Body of pancreas (tissue), 4 donors: ENCODE measurements around the gene SIDT1. TPM values are rescaled to one million over a fixed set of nuclear protein-coding genes. Genes with fewer than 3 reads are reported as not detected.
"Not testable (repeated sequence)": the region's sequence is repeated elsewhere in the genome, so short reads cannot be mapped to it uniquely, and the experiment has no call there.

Source experiments
- ATAC-seq: fragments of 150-250 bp; one replicate; pipeline ENCODE4 v1.9.1; 2016
- DNase-seq, 4 donors: peaks; one replicate each; pipeline ENCODE4 v3.0.0-alpha.2; 2019
- H3K27ac ChIP-seq, 4 donors: fragments of 200-600 bp; sonication (generic); 1 replicate in 3 of 4; 2 replicates in 1 of 4; pipeline versions ENCODE4 v1.5.1 to v1.6.1; 2016 to 2019; ENCODE audit warnings: mild to moderate bottlenecking in 1 of 4, mixed read lengths in 1 of 4, moderate library complexity in 1 of 4
- H3K27me3 ChIP-seq, 2 donors: fragments of 200-600 bp; sonication (generic); one replicate each; pipeline ENCODE4 v1.6.0; 2016; ENCODE audit warnings: mild to moderate bottlenecking in 1 of 2
- H3K36me3 ChIP-seq, 2 donors: fragments of 200-600 bp; sonication (generic); replicated peaks in 1 of 2; 2 replicates each; pipeline ENCODE4 v1.5.1; 2016; ENCODE audit warnings: low read depth in 2 of 2; ENCODE audit not compliant: insufficient read depth in 1 of 2
- H3K4me1 ChIP-seq: fragments of 200-600 bp; sonication (generic); one replicate; pipeline ENCODE4 v1.6.0; 2016
- H3K4me3 ChIP-seq, 2 donors: fragments of 200-600 bp; sonication (generic); 1 replicate in 1 of 2; 2 replicates in 1 of 2; pipeline ENCODE4 v1.5.1; 2016 to 2019
- H3K9me3 ChIP-seq, 3 donors: fragments of 200-600 bp; sonication (generic); 1 replicate in 2 of 3; 2 replicates in 1 of 3; pipeline ENCODE4 v1.5.1; 2016
- POLR2A ChIP-seq, 3 donors: fragments of 450-650 bp; IDR thresholded peaks; one replicate each; pipeline ENCODE4 v1.6.1; 2016; ENCODE audit warnings: antibody characterized with exemption in 3 of 3, mild to moderate bottlenecking in 2 of 3
- WGBS, 2 donors: methylation state at CpG; one replicate each; pipeline ENCODE4 v1.1.5; 2017; 5-methylcytosine and 5-hydroxymethylcytosine counted together
- intact Hi-C: fragments of 100-400 bp; cut with DNase I; formaldehyde crosslinking; loops from one replicate; pipeline ENCODE4 v1.15.1; 2023
- total RNA-seq, 2 donors: library from RNA; depleted of rRNA; stranded (reverse); fragments of >200 nt; gene quantifications; one replicate each; pipeline ENCODE4 v1.1.0, GENCODE V29; 2016
- TF ChIP-seq, protein P1 (sequence below), 7 experiments: fragments of 450-650 bp in 4 of 7; fragments of 200-600 bp in 3 of 7; sonication (generic) in 3 of 7; IDR thresholded peaks; one replicate each; pipeline ENCODE4 v1.5.1; 2016 to 2019; ENCODE audit warnings: antibody characterized with exemption in 7 of 7

SIDT1 gene
- total RNA-seq, 2 donors from 2014 or later = 1.6 to 8.8 TPM

DNA sequence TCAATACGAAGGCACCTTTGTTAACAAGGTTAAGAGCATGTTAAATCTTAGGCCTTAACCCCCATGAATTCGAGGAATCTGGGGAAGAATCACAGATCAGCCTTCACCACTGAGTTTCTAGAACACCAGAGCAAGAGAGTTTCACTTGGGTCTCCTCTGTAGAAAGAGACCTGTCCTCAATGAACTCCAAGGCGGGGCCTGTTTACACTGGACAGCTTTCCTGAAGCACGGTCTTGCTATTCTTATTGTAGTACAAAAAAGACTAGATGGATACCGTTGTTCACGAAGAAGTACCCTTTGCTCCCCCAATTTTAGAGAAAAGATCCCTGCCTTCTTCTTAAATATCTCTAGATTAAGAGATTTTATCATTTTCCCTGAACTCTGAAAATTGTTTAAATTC lies 99.2 kb downstream of the SIDT1 start:
- intact Hi-C loops = no loop called here
- Histone ChIP-seq H3K4me3 (no peak overlapping the region), H3K9me3 (no peaks in the 10 kb centered on the region), H3K4me1 (peaks cover 6% of the 10 kb centered on the region), H3K36me3 (no peaks in the 10 kb centered on the region), H3K27me3 (no peaks in the 10 kb centered on the region), H3K27ac (no peak overlapping the region)
- no peak for DNase-seq
- no peak for ATAC-seq
- no peak for TF ChIP-seq POLR2A (IDR thresholded peaks at IDR 0.05)
- TF ChIP-seq, protein P1, sequence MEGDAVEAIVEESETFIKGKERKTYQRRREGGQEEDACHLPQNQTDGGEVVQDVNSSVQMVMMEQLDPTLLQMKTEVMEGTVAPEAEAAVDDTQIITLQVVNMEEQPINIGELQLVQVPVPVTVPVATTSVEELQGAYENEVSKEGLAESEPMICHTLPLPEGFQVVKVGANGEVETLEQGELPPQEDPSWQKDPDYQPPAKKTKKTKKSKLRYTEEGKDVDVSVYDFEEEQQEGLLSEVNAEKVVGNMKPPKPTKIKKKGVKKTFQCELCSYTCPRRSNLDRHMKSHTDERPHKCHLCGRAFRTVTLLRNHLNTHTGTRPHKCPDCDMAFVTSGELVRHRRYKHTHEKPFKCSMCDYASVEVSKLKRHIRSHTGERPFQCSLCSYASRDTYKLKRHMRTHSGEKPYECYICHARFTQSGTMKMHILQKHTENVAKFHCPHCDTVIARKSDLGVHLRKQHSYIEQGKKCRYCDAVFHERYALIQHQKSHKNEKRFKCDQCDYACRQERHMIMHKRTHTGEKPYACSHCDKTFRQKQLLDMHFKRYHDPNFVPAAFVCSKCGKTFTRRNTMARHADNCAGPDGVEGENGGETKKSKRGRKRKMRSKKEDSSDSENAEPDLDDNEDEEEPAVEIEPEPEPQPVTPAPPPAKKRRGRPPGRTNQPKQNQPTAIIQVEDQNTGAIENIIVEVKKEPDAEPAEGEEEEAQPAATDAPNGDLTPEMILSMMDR (IDR thresholded peaks at IDR 0.05) = no peak
- WGBS, 2 donors = 79 to 82% methylated on average over 6 of the region's 6 CpGs

DNA sequence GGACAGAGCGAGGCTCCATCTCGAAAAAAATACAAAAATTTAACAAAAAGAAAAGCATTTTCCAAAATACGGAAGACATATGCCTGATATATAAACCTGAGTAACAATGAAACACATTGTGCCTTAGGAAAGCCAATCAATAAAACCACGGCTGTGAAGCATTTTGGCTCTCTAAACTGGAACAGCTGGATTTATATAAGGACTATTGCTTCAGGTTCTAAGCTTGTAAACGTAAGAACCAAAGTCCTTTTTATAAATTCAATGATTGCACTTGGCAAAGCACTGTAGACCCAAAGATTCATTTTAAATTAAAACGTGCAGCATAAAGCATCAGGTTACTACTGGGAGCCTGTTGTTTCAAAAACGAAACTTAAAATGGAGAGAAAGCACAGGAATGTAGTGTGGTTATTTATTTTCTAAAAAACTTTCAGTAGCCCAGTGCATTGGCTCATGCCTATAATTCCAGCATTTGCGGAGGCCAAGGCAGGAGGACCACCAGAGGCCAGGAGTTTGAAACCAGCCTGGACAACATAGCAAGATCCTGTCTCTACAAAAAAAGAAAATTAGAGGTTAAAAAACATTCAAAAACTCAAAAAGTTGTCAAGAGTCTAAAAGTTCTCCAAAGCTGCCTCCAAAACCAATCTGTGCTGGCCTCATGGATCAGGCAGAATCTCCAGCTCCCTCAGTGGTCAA lies 102.6 kb downstream of the SIDT1 start:
- no peaks in the 10 kb centered on the region for H3K27me3 ChIP-seq
- WGBS, 2 donors = 35 to 48% methylated on average over 8 of the region's 8 CpGs
- H3K36me3 ChIP-seq = no peaks in the 10 kb centered on the region
- H3K9me3 ChIP-seq = no peaks in the 10 kb centered on the region
- H3K27ac ChIP-seq = peak overlapping the region in 1 of 4 donors; percentile 48
- H3K4me1 ChIP-seq = no peaks in the 10 kb centered on the region
- no peak for DNase-seq
- no peak for TF ChIP-seq POLR2A (IDR thresholded peaks at IDR 0.05)
- TF ChIP-seq, protein P1 (IDR thresholded peaks at IDR 0.05) = no peak
- intact Hi-C loops = no loop called here
- H3K4me3 ChIP-seq = no peak overlapping the region
- peak; percentile 56 for ATAC-seq

DNA sequence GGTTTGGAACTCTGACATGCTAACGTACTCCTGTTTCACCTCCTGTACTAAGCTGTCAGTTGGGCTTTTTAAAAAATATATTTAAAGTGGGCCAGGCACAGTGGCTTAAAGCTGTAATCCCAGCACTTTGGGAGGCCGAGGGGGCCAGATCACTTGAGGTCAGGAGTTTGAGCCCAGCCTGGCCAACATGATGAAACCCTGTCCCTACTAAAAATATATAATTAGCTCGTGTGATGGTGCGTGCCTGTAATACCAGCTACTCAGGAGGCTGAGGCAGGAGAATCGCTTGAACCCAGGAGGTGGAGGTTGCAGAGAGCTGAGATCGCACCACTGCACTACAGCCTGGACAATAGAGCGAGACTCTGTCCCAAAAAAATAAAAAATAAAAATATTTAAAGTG lies 103.7 kb downstream of the SIDT1 start:
- H3K4me3 ChIP-seq, H3K27ac ChIP-seq, H3K4me1 ChIP-seq, H3K36me3 ChIP-seq, DNase-seq, ATAC-seq, H3K9me3 ChIP-seq, H3K27me3 ChIP-seq, intact Hi-C loops: not testable (repeated sequence)
- WGBS, 2 donors = 88 to 93% methylated on average over 7 of the region's 7 CpGs

DNA sequence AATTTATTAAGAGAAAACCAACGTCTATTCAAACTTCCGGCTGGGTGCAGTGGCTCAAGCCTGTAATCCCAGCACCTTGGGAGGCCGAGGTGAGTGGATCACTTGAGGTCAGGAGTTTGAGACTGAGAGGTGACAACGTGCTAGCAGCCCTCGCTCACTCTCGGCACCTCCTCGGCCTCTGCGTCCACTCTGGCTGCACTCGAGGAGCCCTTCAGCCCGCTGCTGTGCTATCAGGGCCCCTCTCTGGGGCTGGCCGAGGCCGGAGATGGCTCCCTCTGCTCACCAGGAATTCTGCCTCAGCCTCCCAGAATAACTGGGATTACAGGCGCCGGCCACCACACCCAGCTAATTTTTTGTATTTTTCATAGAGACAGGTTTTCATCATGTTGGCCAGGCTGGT lies 105.4 kb downstream of the SIDT1 start:
- Histone ChIP-seq H3K27ac (no peak overlapping the region), H3K4me3 (no peak overlapping the region), H3K9me3 (no peaks in the 10 kb centered on the region), H3K36me3 (no peaks in the 10 kb centered on the region), H3K4me1 (no peaks in the 10 kb centered on the region), H3K27me3 (no peaks in the 10 kb centered on the region)
- no peak for TF ChIP-seq POLR2A (IDR thresholded peaks at IDR 0.05)
- TF ChIP-seq, protein P1 (IDR thresholded peaks at IDR 0.05) = no peak
- intact Hi-C loops = no loop called here
- ATAC-seq = no peak
- DNase-seq = no peak
- WGBS, 2 donors = 87 to 91% methylated on average over 7 to 14 of the region's 14 CpGs

DNA sequence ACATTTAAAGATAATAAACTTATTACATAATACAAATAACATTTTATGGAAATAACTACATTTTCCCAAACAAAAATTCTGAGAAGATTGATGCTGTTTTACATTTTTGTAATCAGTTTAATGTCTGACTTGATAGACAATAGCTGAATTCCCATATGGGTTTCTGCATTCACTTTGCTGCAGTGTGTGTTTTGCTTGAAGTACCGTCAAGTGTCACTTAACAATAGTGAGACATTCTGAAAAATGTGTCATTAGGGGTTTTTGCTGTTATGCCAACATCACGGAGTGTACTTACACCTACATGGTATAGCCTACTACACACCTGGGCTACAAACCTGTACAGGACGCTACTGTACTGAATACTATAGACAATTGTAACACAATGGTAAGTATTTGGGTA lies 106.6 kb downstream of the SIDT1 start:
- Histone ChIP-seq H3K9me3 (no peaks in the 10 kb centered on the region), H3K27me3 (no peaks in the 10 kb centered on the region), H3K27ac (no peak overlapping the region), H3K36me3 (no peaks in the 10 kb centered on the region), H3K4me1 (no peaks in the 10 kb centered on the region), H3K4me3 (no peak overlapping the region)
- DNase-seq = no peak
- intact Hi-C loops = no loop called here
- ATAC-seq = no peak
- 87 to 96% methylated on average over 3 of the region's 3 CpGs for WGBS, 2 donors
- TF ChIP-seq, protein P1 (IDR thresholded peaks at IDR 0.05) = no peak
- TF ChIP-seq POLR2A (IDR thresholded peaks at IDR 0.05) = no peak
